GM10266 (cell line): ENCODE measurements around the gene AKAP7.

Source experiments
- DNase-seq: peaks from one replicate; pipeline ENCODE4 v3.0.0; 2012; ENCODE audit errors: extremely low spot score
- TF ChIP-seq, protein P1 (sequence below): IDR thresholded peaks from 2 replicates; pipeline ENCODE4 v1.5.1; 2012; ENCODE audit warnings: mild to moderate bottlenecking, low read depth; ENCODE audit not compliant: control insufficient read depth, insufficient read depth; ENCODE audit errors: missing control alignments

Gene AKAP7

DNA sequence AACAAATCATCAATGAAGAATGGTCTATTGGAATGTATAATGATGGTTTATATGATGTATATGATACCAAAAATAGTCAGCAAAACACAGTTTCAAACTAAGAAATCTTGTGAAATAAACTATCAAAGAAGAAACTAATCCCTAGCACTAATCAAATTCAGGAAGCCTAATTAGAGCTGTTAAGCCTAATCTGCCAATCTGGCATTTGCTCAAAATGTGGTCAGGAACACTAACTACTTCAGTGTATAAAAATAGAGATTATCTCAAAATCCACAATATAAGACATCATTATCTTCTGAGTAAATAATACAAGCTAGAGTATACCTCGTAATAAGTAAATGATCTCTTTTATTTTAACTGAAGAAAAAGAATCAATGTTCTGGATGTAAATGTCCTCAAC is 12.8 kb upstream of the AKAP7 start:
- no peak for DNase-seq
- TF ChIP-seq, protein P1, sequence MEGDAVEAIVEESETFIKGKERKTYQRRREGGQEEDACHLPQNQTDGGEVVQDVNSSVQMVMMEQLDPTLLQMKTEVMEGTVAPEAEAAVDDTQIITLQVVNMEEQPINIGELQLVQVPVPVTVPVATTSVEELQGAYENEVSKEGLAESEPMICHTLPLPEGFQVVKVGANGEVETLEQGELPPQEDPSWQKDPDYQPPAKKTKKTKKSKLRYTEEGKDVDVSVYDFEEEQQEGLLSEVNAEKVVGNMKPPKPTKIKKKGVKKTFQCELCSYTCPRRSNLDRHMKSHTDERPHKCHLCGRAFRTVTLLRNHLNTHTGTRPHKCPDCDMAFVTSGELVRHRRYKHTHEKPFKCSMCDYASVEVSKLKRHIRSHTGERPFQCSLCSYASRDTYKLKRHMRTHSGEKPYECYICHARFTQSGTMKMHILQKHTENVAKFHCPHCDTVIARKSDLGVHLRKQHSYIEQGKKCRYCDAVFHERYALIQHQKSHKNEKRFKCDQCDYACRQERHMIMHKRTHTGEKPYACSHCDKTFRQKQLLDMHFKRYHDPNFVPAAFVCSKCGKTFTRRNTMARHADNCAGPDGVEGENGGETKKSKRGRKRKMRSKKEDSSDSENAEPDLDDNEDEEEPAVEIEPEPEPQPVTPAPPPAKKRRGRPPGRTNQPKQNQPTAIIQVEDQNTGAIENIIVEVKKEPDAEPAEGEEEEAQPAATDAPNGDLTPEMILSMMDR, result no peak

DNA sequence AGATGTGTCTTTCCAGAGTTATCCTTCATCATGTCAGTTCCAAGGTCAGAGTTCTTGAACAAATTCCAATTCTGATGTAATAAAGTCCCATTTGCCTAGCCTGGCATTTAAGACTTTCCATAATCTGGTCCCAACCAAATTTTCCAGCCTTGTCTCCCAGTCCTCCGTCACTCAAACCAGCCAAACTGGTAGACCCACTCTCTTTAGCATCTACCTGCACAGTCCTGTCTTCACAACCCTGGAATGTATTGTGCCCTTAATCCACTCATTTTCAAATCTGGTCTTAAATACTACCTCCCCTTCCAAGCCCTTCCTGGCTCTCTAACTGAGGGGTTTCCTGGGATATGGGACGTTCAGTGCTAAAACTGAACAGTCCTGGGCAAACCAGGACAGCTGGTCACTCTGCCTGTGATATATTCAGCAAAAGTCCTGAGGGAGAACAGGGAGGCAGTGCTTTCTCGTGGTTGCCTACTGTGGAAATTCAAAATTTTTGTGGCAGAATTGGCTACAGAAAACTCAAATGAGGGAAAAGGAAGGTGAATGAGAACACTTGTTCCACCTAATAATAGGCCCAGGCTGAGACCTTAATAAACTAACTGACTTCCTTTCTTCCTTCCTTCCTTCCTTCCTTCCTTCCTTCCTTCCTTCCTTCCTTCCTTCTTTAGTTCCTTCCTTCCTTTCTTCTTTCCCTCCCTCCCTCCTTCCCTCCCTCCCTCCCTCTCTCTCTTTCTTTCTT is 10.8 kb upstream of the AKAP7 start:
- DNase-seq, result no peak
- TF ChIP-seq, protein P1, result no peak

DNA sequence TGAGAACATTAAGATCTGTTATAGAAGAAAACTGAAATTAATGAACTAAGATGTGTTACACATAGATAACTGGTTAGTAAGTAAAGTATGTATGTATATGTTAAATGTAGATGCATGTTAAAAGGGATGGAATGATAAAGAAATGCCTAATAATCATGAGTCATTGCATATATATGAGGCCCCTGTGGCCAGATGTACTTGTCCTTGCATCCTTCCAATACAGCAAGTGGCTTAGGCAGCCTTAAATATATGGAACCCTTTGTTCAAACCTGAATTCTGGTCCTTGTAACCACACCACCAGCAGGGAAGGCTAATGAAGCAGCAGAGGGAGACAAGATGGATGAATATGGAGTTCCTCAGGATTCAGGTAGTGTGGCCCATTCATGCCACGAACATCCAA is 9.8 kb upstream of the AKAP7 start:
- TF ChIP-seq, protein P1, result no peak
- no peak for DNase-seq

DNA sequence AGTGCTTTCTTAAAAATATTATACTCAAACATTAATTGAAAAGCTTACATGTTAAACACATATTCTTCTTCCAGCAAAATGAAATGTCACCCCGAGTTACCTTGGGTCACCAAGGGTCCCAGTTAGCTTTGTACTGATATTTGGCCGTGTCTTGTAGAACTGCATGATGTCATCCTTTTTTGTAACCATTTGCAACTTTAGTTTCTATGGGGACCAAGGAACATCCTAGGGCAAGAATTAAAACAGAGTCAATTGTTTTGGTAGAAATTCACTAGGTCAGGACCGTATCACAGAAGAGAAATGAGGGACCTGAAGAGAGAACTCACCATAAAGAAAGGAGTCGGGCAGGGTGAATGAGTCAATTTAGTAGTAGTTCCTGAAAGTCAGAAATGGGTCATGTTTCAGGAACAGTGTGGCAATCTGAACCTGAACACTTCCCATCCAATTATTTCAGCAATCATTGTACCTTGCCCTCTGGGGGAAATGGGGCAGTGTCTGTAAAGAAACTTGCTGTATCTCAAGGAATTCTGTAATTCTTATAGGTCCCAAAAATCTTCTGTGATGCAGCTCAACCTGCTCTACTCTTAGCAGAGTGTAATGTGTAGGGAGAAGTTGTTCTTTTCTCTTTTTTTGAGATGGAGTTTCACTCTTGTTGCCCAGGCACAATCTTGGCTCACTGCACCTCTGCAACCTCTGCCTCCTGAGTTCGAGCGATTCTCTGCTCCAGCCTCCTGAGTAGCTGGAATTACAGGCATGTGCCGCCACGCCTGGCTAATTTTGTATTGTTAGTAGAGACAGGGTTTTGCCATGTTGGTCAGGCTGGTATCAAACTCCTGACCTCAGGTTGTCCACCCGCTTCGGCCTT is 5.3 kb upstream of the AKAP7 start:
- DNase-seq, result no peak
- TF ChIP-seq, protein P1, result no peak

DNA sequence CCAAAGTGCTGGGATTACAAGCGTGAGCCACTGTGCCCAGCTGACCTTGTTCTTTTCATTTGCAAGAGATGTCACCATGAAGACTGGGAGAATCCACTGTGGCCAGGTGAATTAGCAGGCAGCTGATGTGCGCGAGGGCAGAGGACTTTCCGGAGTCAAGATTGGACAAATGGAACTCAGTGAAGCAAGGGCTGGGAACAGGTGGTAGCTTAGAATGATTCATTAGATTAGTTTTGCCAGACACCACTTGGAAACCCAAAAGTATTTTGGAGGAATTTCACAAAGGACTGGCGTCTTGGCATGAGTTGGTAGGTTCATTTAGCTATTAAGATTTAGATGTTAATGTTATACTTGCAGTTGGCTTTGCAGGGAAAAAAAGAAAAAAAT is 4.7 kb upstream of the AKAP7 start:
- TF ChIP-seq, protein P1, result no peak
- DNase-seq, result no peak

DNA sequence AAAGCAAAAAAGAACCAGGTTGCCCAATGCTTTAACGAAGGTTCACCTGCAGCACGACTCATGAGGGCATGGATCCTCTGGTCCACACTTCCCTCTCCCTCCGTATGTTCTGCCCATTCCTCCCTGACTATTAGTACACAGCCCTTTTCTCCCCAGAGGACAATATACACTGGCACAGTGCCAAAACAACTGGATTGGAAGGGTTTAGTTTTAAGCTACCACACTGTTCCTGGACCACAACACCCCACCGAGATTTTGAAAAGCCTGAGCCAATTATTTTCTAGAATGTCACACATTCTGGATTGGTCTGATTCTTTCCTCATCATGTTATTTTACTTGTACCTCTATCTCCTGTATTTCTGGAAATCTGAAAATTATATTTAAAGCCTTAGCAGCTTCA is 2.9 kb upstream of the AKAP7 start:
- DNase-seq, result no peak
- TF ChIP-seq, protein P1, result no peak

DNA sequence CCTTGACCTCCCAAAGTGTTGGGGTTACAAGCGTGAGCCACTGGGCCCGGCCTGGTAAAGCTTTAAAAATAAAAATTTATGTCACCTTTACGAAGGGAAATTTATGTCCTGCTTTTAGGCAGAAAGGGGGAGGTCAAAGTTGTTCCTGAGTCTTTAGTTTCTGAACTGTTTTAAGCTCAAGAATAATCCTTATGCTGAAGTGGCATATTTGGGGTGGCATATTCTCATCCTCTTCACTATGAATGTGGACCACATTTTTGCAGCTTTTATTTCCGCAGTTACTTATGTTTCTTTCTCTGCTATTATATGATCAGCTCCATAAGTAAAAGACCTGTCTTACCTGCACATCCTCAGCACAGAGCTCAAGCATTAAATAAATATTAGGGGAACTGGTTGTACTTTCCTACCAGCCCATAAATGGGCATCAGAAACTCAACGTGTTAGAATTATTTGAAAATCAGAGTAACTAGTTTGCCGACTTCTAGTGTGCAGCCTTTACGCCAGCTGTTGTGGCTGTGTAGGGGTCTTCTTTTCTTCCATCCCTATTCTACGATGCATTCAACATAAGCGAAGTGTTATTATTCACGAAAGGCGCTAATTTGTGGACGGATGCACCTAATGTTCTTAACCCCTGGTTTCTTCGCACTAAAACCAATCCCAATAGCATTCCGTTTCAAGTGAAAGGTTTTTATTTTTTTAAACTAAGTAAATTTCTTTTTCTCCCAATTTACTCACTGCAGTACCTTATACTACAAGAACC is 867 bp upstream of the AKAP7 start:
- DNase-seq, result no peak

More for the DNA sequence above, 867 bp upstream of the AKAP7 start:
- TF ChIP-seq, protein P1, result no peak
